Mucosa of descending colon (tissue), 3 donors: Measurements from ENCODE around the gene HUNK. TPM values are rescaled to one million over a fixed set of nuclear protein-coding genes. Genes with fewer than 3 reads are reported as not detected.
A peak's percentile ranks its signal among the peaks of the same experiment; 100 is the strongest.

Experiments
- ATAC-seq: fragments of 200-7000 bp; cut with Tn5 transposase; one replicate; pipeline ENCODE4 v1.9.1; 2020; ENCODE audit warnings: mild to moderate bottlenecking, moderate library complexity
- DNase-seq, 3 donors: peaks; one replicate each; pipeline ENCODE4 v3.0.0-alpha.2; 2020
- H3K36me3 ChIP-seq: fragments of 200-600 bp; one replicate; pipeline ENCODE4 v1.8.0; 2021; ENCODE audit warnings: low read depth, mild to moderate bottlenecking
- H3K4me1 ChIP-seq: fragments of 200-600 bp; one replicate; pipeline ENCODE4 v1.8.0; 2021; ENCODE audit warnings: low read depth, mild to moderate bottlenecking
- H3K4me3 ChIP-seq: fragments of 200-600 bp; one replicate; pipeline ENCODE4 v1.8.0; 2021; ENCODE audit warnings: mild to moderate bottlenecking
- H3K9me3 ChIP-seq: fragments of 200-600 bp; one replicate; pipeline ENCODE4 v1.8.0; 2021; ENCODE audit warnings: mild to moderate bottlenecking
- intact Hi-C, 2 donors: fragments of 100-400 bp; cut with DNase I in 1 of 2; cut with micrococcal nuclease in 1 of 2; formaldehyde crosslinking; loops; one replicate each; pipeline versions ENCODE4 v1.11.0 to v1.11.1; 2022; cut with DNase I, micrococcal nuclease
- total RNA-seq, 3 donors: library from RNA; stranded (reverse); fragmentation: NEBNext Ultra II Directional in 2 of 3; extraction: Animal tissue kit (Norgen Biotek cat#: 25700) in 2 of 3; gene quantifications; one replicate each; pipeline versions ENCODE4 v1.2.1 to v1.2.4, GENCODE V29; 2021 to 2023
- TF ChIP-seq, protein P1 (sequence below): fragments of 200-600 bp; IDR thresholded peaks from one replicate; pipeline ENCODE4 v1.8.0; 2022; ENCODE audit warnings: antibody characterized with exemption, mild to moderate bottlenecking
- donor health status: DM: no; HTN: no; CAD: no; lungs with moderate emphysema.
- donor health status: DM: no; HTN: no; CAD: no.
- donor health status: DM: no; HTN: yes; CAD: no.

HUNK gene
- total RNA-seq, 3 donors from 2014 or later, result 3.8 to 12.3 (median 11.0) TPM

DNA sequence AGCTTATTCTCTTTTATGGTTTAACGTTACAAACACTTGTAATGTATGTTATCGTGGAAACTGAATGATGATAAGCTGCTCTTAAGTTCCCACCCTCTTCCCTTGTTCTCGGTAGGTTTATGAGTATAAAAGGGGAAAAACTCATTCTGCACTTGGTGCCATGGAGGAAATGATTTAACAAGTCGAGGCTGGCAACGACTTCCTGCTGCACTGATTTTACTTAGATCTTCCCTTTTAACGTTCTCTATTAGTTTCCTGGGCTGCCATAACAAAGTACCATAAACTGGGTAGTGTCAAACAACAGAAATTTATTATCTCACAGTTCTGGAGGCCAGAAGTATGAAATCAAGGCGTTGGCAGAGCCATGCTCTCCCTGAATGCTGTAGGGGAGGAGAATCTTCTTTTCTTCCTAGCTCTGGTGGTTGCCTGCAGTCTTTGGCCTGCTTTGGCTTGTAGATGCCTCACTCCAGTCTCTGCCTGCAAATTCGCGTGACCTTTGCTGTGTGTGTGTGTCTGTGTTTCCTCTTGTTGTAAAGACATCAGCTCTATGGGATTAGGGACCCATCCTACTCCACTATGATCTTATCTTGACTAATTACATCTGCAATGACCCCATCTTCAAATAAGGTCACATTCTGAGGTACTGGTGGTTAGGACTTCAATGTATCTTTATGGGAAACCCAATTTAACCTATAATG, 26.3 kb downstream of the HUNK start:
- Histone ChIP-seq H3K4me3 (no peak overlapping the region), H3K36me3 (no peaks in the 10 kb centered on the region), H3K9me3 (no peaks in the 10 kb centered on the region), H3K4me1 (peaks cover 21% of the 10 kb centered on the region)
- DNase-seq, result peak in 1 of 3 donors; percentile 64
- peak; percentile 68 for ATAC-seq
- intact Hi-C loops, result no loop called here
- TF ChIP-seq, protein P1, sequence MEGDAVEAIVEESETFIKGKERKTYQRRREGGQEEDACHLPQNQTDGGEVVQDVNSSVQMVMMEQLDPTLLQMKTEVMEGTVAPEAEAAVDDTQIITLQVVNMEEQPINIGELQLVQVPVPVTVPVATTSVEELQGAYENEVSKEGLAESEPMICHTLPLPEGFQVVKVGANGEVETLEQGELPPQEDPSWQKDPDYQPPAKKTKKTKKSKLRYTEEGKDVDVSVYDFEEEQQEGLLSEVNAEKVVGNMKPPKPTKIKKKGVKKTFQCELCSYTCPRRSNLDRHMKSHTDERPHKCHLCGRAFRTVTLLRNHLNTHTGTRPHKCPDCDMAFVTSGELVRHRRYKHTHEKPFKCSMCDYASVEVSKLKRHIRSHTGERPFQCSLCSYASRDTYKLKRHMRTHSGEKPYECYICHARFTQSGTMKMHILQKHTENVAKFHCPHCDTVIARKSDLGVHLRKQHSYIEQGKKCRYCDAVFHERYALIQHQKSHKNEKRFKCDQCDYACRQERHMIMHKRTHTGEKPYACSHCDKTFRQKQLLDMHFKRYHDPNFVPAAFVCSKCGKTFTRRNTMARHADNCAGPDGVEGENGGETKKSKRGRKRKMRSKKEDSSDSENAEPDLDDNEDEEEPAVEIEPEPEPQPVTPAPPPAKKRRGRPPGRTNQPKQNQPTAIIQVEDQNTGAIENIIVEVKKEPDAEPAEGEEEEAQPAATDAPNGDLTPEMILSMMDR, result no peak

DNA sequence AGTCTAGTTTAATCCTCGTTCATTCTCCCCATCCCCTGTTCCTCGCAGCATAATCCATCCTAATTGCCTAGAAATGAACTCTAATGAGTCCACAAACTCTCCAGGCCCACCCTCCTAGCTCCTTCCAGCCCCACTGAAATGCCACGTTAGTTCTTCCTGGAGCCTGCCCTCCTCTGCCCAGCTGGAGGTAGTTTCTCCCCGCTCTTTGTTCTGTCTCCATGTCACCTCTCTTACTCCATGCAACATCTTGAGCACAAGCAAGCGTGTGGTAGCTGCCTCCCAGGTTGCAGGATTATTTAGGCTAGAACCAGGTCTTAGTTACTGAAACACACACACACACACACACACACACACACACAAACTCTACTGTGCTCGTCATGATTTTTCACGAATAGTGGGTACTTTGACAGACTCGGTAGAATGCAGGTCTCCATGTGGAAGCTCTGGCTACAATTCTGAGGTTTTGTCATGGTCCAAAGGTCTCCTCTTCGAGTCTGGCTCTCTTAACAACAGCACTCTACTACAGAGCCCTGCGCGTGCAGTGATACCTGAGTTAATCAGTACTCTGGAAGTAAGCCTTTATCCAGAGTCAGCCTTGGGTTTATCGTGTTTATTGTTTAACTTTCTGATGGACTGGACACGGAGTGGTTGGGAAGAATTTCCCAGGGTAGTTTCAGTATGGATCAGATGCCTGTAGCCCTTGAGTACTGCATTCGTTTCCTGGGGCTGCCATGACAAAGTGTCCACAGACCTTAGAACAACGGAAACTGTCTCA, 27.5 kb downstream of the HUNK start:
- Histone ChIP-seq H3K36me3 (no peaks in the 10 kb centered on the region), H3K9me3 (no peaks in the 10 kb centered on the region), H3K4me3 (no peak overlapping the region), H3K4me1 (peaks cover 21% of the 10 kb centered on the region)
- TF ChIP-seq, protein P1, result no peak
- ATAC-seq, result peak; percentile 85
- intact Hi-C loops, result no loop called here
- DNase-seq, result peak; percentile 65 to 80 (median 67)

DNA sequence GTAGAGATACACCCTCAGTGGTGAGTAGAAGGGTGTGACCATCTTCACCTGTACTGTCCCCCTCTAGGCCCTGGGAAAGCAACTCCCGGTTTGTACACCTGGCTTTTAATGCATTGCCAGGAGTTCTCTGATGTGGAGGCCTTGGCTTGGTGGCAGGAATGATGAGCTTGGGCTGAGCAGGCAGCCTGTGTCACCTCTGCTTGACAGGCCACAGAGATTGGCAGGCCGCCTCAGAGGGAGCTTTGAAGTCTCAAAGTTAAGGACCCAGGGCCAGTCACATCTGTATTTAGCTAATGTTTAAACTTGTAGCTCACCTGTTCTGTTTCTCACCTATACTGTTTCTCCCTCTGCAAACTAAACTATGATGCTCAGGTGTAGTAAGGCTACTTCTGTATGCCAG, 28.5 kb downstream of the HUNK start:
- DNase-seq (peak in 2 of 3 donors; percentile 36 to 48), ATAC-seq (peak; percentile 30)

DNA sequence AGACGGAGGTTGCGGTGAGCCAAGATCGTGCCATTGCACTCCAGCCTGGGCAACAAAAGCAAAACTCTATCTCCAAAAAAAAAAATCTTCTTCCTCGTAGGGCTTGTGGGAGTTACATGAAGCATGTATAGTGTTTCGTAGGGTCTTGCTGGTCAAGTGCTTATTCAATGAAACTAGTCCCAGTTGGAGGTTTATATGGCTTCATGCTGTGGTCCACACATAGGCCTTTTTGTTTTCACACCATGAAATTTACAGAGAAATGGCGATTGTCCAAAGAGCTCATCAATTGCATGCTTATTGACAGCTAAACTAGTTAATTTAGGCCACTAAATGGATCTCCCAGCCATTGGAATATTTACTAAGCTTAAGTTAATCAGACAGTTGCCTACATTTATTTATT, 29.6 kb downstream of the HUNK start:
- H3K36me3 ChIP-seq, result no peaks in the 10 kb centered on the region
- intact Hi-C loops, result no loop called here
- ATAC-seq (no peak), DNase-seq (no peak)
- H3K4me3 ChIP-seq, result no peak overlapping the region
- TF ChIP-seq, protein P1, result no peak
- no peaks in the 10 kb centered on the region for H3K9me3 ChIP-seq
- H3K4me1 ChIP-seq, result peaks cover 21% of the 10 kb centered on the region

More for the DNA sequence above, 28.5 kb downstream of the HUNK start:
- no peak overlapping the region for H3K4me3 ChIP-seq
- H3K4me1 ChIP-seq, result peaks cover 21% of the 10 kb centered on the region
- H3K9me3 ChIP-seq, result no peaks in the 10 kb centered on the region
- H3K36me3 ChIP-seq, result no peaks in the 10 kb centered on the region
- intact Hi-C loops, result no loop called here
- TF ChIP-seq, protein P1, result no peak

DNA sequence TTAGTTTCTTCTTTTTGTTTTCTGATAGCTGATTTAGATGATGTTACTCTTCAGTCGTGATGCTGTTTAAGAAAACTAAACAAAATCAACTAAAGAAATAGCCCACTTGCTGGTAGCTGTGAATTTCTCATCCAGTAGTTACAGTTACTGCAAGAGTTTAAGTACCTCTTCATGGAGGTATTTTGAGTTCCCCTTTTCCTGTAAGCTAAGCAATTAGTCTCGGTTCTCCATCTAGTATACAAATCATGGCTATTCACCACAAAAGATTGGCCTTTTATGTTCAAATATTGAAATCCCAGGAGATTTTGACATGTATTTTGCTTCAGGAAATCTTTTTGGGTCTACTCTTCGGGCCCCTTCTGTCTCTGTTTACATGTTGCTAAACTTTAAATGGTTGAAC, 31.1 kb downstream of the HUNK start:
- intact Hi-C loops, result no loop called here
- ATAC-seq (no peak), DNase-seq (no peak)
- Histone ChIP-seq H3K4me1 (peaks cover 17% of the 10 kb centered on the region), H3K9me3 (no peaks in the 10 kb centered on the region), H3K4me3 (no peak overlapping the region), H3K36me3 (no peaks in the 10 kb centered on the region)
- TF ChIP-seq, protein P1, result no peak
